ENCODE measurements around the gene PIGS. TPM values are rescaled to one million over a fixed set of nuclear protein-coding genes. Genes with fewer than 3 reads are reported as not detected.

PIGS gene
- total and polyA plus RNA-seq, 8 donors = 14.7 to 105 (median 28.9) TPM

- Histone ChIP-seq H3K4me1 (peaks cover 0 to 14% (median 4%) of the 10 kb centered on the region in 4 donors), H3K4me3 (no peak overlapping the region), H3K36me3 (peaks cover 62 to 88% (median 88%) of the 10 kb centered on the region in 4 donors), H3K27ac (no peak overlapping the region), H3K9me3 (no peaks in the 10 kb centered on the region), H3K27me3 (no peaks in the 10 kb centered on the region)
- DNase-seq = no peak
- intact Hi-C loops (cut with DNase I; ENCODE audit: low total_unique reads) = no loop called here
- TF ChIP-seq POLR2AphosphoS5 (IDR thresholded peaks at IDR 0.05) (no peak), CTCF (IDR thresholded peaks at IDR 0.05) (no peak), EP300 (IDR thresholded peaks at IDR 0.05) (no peak), POLR2A (IDR thresholded peaks at IDR 0.05) (no peak)
- WGBS, 5 donors = 87 to 92% (median 91%) methylated on average over 4 of the region's 4 CpGs
These were observed 44.1 kb upstream of the PIGS start for GRCh38 chr17:28615260-28615940.

- DNase-seq = peak in 1 of 2 donors; percentile 9
- Histone ChIP-seq H3K27me3 (no peaks in the 10 kb centered on the region), H3K9me3 (no peaks in the 10 kb centered on the region), H3K36me3 (peaks cover 48 to 80% (median 76%) of the 10 kb centered on the region in 4 donors), H3K27ac (no peak within 1 kb of the TSS), H3K4me3 (no peak within 1 kb of the TSS), H3K4me1 (peaks cover 0 to 14% (median 4%) of the 10 kb centered on the region in 4 donors)
- intact Hi-C loops (cut with DNase I; ENCODE audit: low total_unique reads) = no loop called here
- no peak for TF ChIP-seq POLR2AphosphoS5 (IDR thresholded peaks at IDR 0.05)
- WGBS, 5 donors = 67 to 86% (median 82%) methylated on average over 5 of the region's 5 CpGs
These were observed 42.6 kb upstream of the PIGS start, which contains the start of gene RSKR for GRCh38 chr17:28613931-28614381. RSKR (minus strand) TSS chr17:28614185; CDS start chr17:28614161, 24 bp downstream.

- Histone ChIP-seq H3K9me3 (no peaks in the 10 kb centered on the region), H3K4me3 (no peak overlapping the region), H3K27ac (no peak overlapping the region), H3K27me3 (no peaks in the 10 kb centered on the region), H3K36me3 (peaks cover 41 to 73% (median 68%) of the 10 kb centered on the region in 4 donors), H3K4me1 (peaks cover 0 to 14% (median 4%) of the 10 kb centered on the region in 4 donors)
- intact Hi-C loops (cut with DNase I; ENCODE audit: low total_unique reads) = no loop called here
- TF ChIP-seq POLR2AphosphoS5 (IDR thresholded peaks at IDR 0.05) = no peak
- peak in 5 of 7 experiments; percentile 31 to 62 (median 38) for TF ChIP-seq CTCF (IDR thresholded peaks at IDR 0.05)
- peak; percentile 33 to 63 for DNase-seq
- WGBS, 5 donors = 62 to 79% (median 74%) methylated on average over 3 to 6 of the region's 6 CpGs
These were observed 41.9 kb upstream of the PIGS start for GRCh38 chr17:28612936-28613872.

GRCh38 chr17:28612531-28612930, 41.2 kb upstream of the PIGS start:
- Histone ChIP-seq H3K9me3 (no peaks in the 10 kb centered on the region), H3K4me3 (no peak overlapping the region), H3K4me1 (peaks cover 0 to 14% (median 4%) of the 10 kb centered on the region in 4 donors), H3K36me3 (peaks cover 34 to 66% (median 62%) of the 10 kb centered on the region in 4 donors), H3K27me3 (no peaks in the 10 kb centered on the region), H3K27ac (no peak overlapping the region)
- 40 to 69% (median 59%) methylated on average over 2 of the region's 2 CpGs for WGBS, 5 donors
- intact Hi-C loops (cut with DNase I; ENCODE audit: low total_unique reads) = no loop called here
- TF ChIP-seq POLR2AphosphoS5 (IDR thresholded peaks at IDR 0.05) = no peak
- no peak for TF ChIP-seq EP300 (IDR thresholded peaks at IDR 0.05)
- TF ChIP-seq POLR2A (IDR thresholded peaks at IDR 0.05) = no peak
- no peak for TF ChIP-seq CTCF (IDR thresholded peaks at IDR 0.05)
- DNase-seq = no peak
